GM18870 (cell line): ENCODE results near the gene GPR37L1.

Experiments used
- ATAC-seq: cut with Tn5 transposase; IDR thresholded peaks from one replicate; pipeline ENCODE4 v1.9.1; 2021; ENCODE audit warnings: moderate library complexity; ENCODE audit not compliant: unreplicated experiment

Gene GPR37L1, protein sequence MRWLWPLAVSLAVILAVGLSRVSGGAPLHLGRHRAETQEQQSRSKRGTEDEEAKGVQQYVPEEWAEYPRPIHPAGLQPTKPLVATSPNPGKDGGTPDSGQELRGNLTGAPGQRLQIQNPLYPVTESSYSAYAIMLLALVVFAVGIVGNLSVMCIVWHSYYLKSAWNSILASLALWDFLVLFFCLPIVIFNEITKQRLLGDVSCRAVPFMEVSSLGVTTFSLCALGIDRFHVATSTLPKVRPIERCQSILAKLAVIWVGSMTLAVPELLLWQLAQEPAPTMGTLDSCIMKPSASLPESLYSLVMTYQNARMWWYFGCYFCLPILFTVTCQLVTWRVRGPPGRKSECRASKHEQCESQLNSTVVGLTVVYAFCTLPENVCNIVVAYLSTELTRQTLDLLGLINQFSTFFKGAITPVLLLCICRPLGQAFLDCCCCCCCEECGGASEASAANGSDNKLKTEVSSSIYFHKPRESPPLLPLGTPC

DNA sequence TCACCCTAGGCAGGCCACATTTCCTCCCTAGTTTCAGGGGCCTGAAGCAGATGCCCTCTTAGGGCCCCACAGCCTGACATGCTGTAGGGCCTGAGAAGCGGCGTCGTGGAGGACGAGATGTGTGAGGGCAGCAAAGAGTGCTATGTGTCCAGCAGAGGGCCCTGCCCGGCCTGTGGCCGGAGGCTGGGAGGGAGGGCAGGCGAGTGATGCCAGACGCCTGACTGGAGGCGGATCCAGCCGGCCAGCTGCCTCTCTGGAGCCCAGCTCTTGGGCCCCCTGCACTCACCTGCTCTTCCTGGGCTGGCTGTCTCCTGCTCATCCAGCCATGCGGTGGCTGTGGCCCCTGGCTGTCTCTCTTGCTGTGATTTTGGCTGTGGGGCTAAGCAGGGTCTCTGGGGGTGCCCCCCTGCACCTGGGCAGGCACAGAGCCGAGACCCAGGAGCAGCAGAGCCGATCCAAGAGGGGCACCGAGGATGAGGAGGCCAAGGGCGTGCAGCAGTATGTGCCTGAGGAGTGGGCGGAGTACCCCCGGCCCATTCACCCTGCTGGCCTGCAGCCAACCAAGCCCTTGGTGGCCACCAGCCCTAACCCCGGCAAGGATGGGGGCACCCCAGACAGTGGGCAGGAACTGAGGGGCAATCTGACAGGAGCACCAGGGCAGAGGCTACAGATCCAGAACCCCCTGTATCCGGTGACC is at the start of gene GPR37L1:
Gene GPR37L1 (plus strand): TSS at position 279 of the 697 bp plus-strand sequence. CDS start 47 bp downstream, at position 326.
- no peak for ATAC-seq

DNA sequence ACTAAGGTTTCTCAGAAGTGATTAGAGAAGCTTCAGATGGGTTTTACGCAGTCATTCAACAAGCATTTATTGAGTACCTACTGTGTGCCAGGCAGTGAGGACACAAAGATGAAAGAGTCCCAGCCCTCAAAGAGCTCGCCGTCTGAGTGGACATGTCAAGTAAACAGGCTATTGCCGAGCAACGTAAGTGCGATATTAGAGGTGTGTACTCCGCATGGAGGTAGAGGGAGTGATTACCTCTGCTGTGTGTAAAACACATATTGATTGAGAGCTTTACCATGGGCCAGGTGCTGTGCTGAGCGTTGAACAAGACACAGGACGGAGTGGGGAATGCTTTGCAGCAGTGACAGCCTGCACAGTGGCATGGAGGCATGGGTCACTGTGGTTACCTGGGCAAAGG is 49.5 kb upstream of the GPR37L1 start:
- ATAC-seq, result no peak

DNA sequence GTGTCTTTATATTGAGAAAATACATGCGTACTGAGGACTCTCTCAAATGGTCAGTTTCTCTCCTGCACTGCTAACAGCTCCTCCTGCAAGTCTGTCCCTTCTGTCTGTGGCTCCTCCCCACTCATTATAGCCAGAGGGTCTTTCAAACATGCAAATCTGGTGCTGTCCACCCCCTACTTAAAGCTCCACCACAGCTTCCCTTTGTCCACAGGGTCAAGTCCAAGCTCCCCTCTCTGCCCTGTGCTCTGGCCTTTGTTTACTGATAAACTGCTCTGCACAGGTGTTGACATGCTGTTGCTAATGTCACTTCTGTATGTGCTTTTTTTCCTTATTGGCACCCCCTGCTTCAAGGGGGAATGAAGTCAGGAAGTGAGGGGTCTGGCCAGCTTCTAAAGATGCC is 47.7 kb upstream of the GPR37L1 start:
- no peak for ATAC-seq

DNA sequence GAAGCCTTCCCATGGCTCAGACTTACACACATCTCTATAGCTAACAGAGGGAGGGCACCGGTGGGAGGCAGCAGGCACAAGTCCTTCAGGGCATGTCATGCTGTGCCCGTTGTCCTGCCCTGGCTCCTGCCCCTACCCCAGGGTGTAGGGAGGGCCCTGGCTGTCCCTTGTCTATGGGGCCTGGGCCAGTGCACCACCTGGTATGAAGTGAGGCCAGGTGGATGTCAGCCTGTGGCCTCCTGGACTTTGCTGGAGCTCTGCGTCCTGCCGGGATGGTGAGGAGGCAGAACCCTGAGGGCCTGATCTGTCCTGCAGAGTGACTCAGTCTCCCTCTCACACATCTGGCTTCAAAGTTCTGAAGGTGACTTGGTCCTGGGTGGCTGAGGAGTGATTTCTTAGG is 47.3 kb upstream of the GPR37L1 start:
- ATAC-seq, result no peak

DNA sequence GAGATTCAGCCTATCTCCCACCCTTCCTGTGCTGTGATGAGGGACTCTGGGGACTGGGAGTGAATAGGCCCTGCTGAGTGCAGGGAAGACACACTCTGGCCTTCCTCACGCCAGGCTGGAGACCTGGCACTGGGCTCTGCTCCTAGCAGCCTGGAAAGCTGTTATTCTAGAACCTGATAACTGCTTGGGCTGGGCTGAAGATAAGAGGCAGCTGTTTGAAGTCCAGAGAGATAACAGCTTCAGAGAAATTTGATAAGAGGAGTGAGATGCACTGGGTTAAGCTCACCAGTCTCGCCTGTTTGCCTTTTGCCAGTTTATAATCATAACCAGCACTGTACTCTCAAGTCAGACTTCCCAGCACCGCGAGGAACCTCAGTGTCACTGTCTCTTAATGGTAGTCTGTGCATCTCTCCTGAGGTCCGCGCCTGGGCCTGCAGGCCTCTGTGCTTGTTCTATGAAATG is 46.6 kb upstream of the GPR37L1 start:
- ATAC-seq, result no peak

DNA sequence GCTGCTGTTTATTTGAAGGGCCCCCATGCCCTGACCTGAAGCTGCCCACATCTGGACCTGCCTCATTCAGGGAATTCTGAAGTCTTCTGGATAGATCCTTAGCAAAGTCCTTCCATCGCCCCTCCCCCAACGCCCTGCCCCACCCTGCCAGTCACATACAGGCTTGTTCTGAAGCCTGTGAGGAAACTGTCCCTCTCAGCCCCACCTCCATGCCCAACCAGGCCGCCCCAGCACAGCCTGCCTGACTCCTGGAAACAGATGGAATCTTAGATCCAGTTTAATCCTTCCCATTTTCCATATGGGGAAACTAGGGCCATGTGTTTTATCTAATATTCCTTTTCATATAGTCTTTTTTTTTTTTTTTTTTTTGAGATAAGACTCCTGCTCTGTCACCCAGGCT is 44.5 kb upstream of the GPR37L1 start:
- ATAC-seq, result no peak

DNA sequence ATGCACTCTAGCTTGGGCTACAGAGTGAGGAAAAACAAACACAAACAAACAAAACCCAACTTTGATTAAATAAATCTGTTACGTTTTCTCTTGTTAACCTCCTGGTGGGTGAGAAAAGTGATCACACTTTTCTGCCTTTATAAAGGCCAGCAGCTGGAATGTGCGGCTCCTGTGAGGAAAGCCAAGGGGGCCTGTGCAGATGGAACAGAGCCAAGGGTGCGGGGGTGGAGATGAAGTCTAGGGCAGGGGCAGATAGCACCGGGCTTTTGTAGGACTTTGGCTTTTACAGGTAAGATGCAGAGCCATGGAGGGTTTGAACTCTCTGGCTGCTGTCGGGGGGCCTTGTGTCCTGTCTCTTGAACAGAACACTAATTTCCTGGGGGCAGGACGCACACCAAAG is 40.7 kb upstream of the GPR37L1 start:
- no peak for ATAC-seq

DNA sequence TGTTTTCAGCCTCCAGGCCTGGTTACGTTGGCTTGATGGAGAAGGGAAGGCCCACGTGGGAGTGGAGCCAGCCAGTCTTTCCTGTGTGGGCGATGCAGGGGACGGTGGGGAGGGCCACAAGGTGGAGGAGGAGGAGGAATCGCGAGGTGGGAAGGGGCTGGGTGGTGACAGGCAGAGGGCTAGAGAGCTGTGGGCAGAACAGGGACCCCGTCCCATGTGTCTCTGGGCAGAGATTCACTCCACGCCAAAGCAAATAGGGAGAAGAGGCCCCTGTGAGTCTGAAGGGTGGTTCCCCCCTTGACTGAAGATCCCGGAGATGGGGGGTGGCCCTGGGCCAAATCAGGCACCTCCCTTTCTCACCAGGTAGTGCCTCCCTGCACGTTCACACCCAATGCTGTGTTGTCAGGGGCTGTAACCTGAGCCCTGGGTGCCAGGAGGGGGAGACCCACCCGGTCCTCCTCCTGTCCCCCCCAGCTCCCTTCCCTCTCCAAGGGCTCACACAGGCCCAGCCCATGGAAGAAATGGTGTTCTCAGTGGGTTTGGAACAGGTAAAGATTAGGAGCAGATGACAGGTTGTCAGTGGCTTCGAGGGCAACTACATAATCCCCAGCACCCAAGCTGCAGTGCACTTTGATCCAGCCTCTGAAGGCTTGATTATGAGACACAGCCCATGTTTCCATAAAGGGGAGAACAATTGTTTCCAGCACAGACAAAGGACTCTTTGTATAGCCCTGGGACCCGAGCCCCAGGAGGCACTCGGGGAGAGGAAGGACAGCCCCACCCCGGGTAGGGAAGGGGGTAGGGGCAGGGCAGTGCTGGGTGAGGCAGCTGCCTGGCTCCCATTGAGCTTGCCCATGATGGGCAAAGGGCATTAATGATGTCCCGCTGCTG is 37.7 kb upstream of the GPR37L1 start:
- no peak for ATAC-seq

DNA sequence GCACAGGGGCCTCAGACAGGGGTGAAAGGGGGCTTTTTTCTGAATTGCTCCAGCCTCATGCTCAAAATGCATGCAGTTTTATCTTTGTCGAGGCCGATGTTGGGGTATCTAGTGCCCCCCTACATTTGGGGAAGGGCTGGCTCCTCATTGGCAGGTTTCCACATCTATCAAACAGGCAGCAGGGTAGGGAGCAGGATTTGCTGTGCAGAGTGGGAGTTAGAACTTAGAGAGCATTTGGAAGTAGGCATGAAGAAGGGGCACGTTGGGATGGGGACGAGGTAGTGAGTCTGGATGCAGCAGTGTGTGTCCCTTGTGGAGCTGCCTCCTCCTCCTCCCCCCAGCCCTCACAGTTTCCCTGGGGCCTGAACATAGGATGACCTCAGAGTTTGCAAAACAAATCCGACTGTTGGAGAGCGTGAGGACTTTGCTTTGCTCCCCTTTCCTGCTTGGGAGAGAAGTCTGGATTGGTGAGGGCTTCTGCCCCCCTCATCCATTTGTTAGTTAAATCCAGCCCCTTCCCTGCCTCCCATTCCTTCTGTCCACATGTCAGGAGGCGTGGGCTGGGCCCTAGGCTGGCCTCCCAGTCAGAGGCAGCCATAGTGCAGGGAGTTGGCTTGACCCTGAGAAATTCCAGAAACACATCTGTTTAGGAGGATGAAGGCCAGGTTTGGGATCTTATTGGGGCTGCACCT is 36.9 kb upstream of the GPR37L1 start:
- no peak for ATAC-seq

DNA sequence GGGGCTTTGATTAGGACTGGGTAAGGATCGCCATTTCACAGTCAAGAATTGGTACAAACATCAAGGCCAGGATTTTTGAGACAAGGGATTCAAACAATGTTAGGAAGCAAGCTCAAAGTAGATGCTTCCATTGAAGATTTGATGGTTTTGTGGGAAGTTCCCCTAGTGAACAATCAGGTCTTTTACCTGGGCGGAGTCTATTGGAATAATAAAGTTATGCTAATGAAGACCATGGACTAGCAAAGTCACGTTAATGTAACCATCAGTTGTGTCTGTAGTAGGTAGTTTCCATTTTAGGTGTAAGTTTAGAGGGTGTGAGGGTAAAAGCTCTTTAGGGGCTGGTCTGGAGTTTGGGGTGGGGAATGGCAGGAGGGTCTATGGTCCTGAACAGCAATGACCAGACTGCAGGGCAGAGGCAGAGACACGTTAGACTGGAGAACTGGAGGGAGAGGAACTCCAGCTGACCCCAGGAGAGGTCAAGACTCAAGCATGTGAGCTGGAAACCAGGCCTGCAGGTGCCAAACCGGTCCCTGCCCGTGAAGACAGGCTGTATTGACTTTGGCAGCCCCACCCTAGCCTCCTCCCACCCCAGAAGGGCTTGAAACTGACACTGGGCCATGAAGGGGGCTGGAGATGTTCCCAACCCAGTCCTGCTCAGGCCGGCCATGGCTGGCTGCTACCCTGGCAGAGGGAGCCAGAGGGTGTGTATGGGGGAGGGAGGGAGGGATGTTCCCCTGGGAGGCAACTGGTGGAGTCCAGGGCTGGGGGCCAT is 36.0 kb upstream of the GPR37L1 start:
- ATAC-seq, result no peak

DNA sequence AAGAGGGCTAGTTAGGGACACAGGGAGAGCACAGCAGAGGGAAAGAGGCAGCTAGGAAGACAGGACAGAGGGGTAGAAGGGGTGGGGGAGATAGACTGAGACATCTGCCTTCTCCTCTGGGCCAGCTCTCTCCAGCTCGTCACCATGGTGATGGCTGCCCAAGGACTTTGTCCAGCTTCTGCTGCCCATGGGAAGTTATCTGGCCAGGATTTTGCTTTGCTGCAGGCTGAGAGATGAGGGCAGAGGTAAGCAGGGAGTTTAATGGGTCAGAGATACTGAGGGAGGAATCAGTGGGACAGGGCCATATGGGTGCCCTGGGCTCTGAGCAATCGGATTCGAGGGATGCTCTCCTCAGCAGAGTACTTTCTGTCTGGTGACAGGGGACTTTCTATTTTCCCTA is 34.5 kb upstream of the GPR37L1 start:
- no peak for ATAC-seq

DNA sequence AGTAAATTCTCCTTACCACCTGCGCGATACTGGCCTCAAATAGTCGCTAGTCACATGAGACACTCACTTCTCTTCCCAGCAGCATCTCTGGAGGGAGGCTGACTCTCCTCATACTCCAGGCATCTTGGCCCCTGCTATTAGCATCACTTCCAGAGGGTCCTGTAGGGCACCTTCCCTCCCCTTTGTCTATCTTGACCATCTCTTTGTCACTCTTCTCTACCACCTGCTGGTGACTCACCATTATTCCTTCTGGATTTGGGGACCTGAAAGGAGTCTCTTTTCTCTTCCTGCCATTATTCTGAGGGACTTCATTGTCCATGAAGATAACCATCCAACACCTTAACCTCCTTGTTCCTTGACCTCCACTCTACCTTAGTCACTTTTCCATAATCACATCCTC is 31.7 kb upstream of the GPR37L1 start:
- no peak for ATAC-seq

DNA sequence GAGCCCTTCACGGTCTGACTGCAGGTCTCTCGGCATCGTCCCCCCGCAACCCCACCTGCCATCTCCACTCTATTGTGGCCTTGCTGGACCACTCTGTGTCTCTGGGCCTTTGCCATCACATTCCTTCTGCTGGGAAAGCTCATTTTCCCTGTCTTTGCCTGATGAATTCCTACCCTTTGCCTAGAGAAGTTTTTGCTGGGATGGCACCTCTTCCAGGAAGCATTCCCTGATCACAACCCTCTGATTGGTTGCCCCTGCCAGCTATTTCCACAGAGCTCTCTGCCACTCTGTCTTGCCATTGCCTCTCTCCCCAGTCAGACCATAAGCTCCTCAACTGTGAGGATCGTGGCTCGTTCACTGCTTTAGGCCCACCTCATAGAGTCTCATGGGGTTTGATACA is 28.9 kb upstream of the GPR37L1 start:
- ATAC-seq, result no peak

DNA sequence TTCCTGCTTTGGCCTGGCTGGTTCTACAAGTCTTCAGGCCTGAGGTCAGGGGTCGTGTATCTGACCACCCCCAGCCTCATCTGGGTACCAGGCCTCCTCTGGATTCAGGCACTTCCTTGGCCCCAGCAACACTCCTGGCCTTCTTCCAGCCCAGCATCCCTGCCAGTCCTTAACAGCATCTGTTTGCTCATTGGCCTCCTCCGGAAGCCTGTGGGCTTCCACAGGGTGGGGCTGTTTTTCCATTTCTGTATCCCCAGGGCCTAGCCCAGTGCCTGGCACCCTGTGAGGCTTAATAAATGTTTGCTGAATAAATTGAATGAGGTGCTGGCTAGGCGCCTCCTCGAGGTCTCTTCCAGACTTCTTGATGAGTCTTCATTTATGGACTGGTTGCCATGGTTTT is 21.5 kb upstream of the GPR37L1 start:
- ATAC-seq, result no peak

DNA sequence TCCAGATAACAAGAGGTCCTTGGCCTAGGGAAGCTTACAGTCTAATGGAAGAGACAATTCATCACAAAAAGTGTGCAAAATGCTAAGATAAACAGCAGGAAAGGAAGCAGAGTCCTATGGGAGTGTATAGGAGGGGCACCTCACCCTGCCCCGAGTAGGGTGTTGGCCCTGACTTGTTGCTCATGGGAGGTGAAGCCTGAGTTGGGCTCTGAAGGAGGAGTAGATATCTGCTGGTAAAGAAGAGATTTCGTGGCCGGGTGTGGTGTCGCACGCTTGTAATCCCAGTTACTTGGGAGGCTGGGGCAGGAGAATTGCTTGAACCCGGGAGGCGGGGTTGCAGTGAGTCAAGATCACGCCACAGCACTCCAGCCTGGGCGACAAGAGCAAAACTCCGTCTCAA is 18.6 kb upstream of the GPR37L1 start:
- ATAC-seq, result no peak

DNA sequence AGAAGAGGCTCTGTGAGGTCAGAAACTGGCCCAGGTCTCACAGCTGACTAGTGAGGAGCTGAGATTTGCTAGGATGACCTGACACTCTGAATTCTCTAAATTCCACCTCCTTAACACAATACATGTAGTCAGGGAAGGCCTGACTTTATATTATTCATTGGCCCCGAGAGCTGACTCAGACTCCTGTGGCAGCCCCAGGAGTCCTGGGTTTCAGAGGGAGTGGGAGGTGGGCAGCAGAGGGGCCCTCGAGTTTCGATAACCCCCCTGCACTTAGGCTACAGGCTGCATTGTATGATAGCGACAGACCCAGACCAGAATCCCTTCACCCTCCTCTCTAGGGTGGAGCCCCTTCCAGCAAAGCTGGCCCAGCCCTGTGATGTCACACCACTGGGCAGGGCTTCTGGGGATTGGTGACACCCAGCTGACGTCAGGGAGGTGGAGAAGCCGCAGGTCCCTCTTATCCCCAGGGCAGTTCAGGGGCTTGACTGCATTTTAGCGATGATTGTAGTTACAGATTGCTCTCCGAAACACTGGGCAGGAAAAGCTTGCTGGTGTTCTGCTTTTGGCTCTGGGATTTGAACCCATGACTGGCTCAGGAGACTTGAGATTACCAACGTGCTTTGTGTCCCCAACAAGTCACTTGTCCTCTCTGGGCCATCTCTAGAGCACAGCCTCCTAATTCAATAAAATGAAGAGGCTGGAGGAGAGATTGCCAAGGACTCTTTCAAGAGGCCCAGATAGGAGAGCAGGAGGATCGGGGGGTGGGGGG is 17.0 kb upstream of the GPR37L1 start:
- no peak for ATAC-seq

DNA sequence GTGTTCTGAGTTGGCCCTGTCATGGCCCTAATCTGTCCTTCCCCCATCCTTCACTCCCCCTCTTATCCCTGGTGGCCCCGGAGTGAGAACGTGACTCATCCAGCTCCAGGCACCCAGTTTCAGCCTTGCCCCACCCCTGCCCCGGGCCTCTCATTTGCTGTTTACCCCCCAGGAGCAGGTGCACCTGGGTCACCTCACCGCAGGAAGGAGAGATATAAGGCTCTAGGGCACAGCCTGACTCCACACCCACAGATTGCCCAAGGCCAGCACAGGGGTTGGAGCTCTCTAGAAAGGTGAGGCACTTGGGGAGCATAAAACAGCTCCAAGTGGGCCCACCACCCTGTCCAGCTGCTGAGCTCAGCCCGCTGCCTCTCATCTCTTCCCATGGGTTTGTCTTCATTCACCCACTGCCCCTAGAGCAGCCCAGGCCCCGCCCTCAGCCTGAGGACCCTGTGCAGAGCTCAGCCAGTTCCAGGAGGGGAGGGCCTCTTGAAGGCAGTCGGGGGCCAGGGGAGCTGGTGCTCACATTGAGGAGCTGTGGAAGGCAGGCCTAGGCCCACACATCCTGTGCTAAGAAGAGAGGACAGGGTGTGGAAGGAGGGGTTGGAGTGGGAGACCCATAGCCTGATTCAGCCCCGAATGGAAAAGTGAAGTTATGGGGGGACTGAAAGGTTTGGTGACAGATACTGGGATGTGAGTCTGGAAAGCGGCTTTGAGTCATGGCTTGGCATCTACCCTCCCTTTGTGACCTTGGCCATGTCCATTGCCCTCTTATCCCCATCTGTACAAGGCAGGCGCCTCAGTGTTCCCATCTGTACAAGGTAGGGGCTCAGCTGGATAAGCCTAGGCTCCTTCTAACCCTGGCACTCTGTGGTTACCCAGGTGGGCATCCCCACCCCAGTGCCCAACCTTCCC is 16.1 kb upstream of the GPR37L1 start:
- no peak for ATAC-seq

DNA sequence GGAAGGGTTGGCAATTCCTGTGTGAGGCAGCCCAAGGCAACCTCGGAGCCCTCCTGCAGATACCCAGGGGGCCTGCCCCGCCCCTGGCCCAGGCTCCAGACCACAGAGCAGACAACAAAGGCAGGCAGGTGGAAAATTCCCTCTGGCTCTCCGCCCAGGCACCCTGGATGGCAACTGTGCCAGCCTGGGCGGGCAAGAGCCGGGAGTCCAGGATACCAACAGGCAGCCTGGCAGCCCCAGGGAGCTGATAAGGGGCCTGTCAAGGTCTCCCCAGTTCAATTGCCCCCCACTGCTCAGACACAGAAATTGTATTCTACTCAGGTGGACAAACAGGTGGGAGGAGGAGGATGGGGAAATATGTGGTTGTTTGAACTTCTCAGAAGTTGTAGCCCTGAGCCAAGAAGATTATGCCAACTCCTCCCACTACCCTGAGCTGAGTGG is 15.4 kb upstream of the GPR37L1 start:
- ATAC-seq, result no peak
